ENCODE data around the gene DNASE1L1. TPM values are rescaled to one million over a fixed set of nuclear protein-coding genes. Genes with fewer than 3 reads are reported as not detected.
A peak's percentile ranks its signal among the peaks of the same experiment; 100 is the strongest.

The DNASE1L1 gene
- total RNA-seq, 1 donor from 2014 or later: 20.7 TPM

DNA sequence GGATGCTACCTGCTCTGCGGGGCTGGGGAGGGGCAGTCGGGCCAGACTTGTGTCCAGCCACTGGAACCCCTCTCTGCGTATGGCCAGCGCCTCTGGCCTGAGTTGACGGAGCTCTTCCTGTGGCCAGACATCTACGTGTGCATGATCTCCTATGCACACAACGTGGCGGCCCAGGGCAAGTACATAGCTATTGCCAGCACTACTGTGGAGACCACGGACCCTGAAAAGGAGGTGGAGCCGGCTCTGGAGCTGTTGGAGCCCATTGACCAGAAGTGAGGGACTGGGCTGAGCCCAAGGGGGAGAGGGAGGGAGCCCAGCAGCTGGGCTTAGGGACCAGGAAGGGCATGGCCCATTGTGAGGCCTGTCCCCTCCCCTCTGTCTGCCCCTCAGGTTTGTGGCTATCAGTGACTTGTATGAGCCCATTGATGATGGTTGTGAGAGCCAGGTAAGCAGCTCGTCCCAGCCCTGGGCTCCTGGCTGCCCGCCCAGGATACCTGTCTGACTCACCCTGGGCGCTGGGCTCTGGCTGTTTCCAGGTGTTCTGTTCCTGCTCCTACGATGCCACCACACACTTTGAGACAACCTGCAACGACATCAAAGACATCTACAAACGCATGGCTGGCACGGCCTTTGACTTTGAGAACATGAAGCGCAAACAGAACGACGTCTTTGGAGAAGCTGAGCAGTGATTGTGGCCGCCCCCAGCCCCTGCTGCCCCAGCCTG, 33.1 kb upstream of the DNASE1L1 start:
- TF ChIP-seq CTCF (conservative IDR thresholded peaks at IDR 0.05; ENCODE audit: low read depth, low read length): no peak
- no peak for DNase-seq (ENCODE audit: low read depth)
- no peak overlapping the region for H3K4me3 ChIP-seq (ENCODE audit: low read depth, low read length)

DNA sequence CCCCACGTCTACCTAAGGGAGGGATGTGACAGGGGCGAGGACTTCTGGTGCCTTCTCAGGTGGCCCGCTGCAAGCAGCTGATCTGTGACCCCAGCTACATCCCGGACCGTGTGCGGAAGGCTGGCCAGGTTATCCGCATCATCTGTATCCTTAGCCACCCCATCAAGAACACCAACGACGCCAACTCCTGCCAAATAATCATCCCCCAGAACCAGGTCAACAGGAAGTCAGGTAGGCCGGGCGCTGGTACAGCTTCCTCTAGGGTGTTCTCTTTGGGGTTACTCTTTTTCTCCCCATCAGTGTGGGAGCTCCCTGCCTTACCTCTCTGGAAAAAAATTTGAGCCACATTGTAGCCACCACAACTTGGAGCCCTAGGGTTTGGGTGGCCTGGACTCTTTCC, 32.5 kb upstream of the DNASE1L1 start:
- DNase-seq (ENCODE audit: low read depth): no peak
- TF ChIP-seq CTCF (conservative IDR thresholded peaks at IDR 0.05; ENCODE audit: low read depth, low read length): no peak
- H3K4me3 ChIP-seq (ENCODE audit: low read depth, low read length): no peak overlapping the region

GRCh38 chrX:154440623-154441357, 31.7 kb upstream of the DNASE1L1 start:
- DNase-seq (ENCODE audit: low read depth): no peak
- TF ChIP-seq CTCF (conservative IDR thresholded peaks at IDR 0.05; ENCODE audit: low read depth, low read length): no peak

GRCh38 chrX:154439841-154440240, 30.8 kb upstream of the DNASE1L1 start:
- no peak for TF ChIP-seq CTCF (conservative IDR thresholded peaks at IDR 0.05; ENCODE audit: low read depth, low read length)
- DNase-seq (ENCODE audit: low read depth): no peak
- no peak overlapping the region for H3K4me3 ChIP-seq (ENCODE audit: low read depth, low read length)

More at GRCh38 chrX:154440623-154441357, 31.7 kb upstream of the DNASE1L1 start:
- no peak overlapping the region for H3K4me3 ChIP-seq (ENCODE audit: low read depth, low read length)

DNA sequence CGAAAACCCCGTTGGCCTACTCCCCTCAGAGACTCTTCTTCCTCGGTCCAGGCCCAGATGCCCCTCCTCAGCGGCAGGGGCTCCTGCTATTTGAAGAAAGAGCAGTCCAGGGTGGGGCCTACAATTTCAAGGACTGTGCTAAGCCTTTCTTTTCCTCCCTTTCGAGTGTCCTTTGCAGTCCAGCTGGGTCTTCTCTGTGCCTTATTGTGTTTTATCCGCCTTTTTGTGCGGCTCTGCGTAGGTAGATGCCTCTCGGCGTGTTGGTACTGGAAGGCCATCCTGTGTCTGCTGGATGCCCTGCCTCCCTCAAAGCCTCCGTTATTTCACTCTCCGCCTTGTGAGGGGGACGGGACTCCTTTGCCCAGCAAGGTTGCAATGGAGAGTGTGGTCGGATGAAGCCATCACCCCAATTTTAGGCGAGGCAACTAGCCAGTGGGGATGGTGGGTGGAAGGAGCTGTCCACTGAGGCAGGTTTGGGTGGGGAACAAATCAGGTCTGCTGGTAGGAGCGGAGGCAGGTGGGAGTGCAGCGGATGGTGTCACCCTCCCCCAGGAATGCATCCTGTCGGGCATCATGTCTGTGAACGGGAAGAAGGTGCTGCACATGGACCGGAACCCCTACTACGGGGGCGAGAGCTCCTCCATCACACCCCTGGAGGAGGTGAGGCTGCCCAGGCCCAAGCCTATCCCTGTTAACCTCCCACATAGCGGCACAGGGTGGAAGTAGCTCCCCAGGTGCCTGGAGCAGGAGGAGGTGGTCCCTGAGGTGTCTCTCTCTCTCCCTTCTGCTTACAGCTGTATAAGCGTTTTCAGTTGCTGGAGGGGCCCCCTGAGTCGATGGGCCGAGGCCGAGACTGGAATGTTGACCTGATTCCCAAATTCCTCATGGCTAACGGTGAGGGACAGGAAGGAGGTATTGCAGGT, 29.2 kb upstream of the DNASE1L1 start:
- peak overlapping the region; percentile 65 for H3K4me3 ChIP-seq (ENCODE audit: low read depth, low read length)
- no peak for DNase-seq (ENCODE audit: low read depth)
- TF ChIP-seq CTCF (conservative IDR thresholded peaks at IDR 0.05; ENCODE audit: low read depth, low read length): no peak

GRCh38 chrX:154436983-154437752, 28.1 kb upstream of the DNASE1L1 start, which contains the start of gene GDI1:
Gene GDI1 (plus strand): TSS chrX:154437154. CDS start chrX:154437255, 101 bp downstream.
- peak within 1 kb of the TSS; percentile 65 for H3K4me3 ChIP-seq (ENCODE audit: low read depth, low read length)
- DNase-seq (ENCODE audit: low read depth): no peak
- TF ChIP-seq CTCF (conservative IDR thresholded peaks at IDR 0.05; ENCODE audit: low read depth, low read length): no peak

Measured in epithelial cell of proximal tubule (primary cell).